DOHH2 (cell line): ENCODE results near the gene ENTPD7.

Experiments used
- H3F3A ChIP-seq: fragments of 200-600 bp; sonication (generic), shearing (Covaris generic); 2 replicates; pipeline ENCODE4 v1.6.0; 2016; ENCODE audit warnings: antibody characterized with exemption, mild to moderate bottlenecking; ENCODE audit not compliant: control insufficient read depth, insufficient read depth
- H3K27ac ChIP-seq: fragments of 200-600 bp; sonication (generic); 2 replicates; pipeline ENCODE4 v1.5.1; 2014; ENCODE audit warnings: low read depth, mild to moderate bottlenecking, low read length, moderate library complexity
- H3K27me3 ChIP-seq: fragments of 200-600 bp; sonication (generic); 2 replicates; pipeline ENCODE4 v1.6.1; 2014; ENCODE audit warnings: mild to moderate bottlenecking, low read length, mixed read lengths; ENCODE audit not compliant: control insufficient read depth
- H3K36me3 ChIP-seq: fragments of 200-600 bp; sonication (generic); 2 replicates; pipeline ENCODE4 v1.6.1; 2014; ENCODE audit warnings: mild to moderate bottlenecking, low read length, moderate library complexity, mixed read lengths; ENCODE audit not compliant: control insufficient read depth
- H3K4me1 ChIP-seq: fragments of 200-600 bp; sonication (generic); 2 replicates; pipeline ENCODE4 v1.6.1; 2014; ENCODE audit warnings: mild to moderate bottlenecking, low read length, mixed read lengths; ENCODE audit not compliant: control insufficient read depth
- H3K4me2 ChIP-seq: fragments of 200-600 bp; sonication (generic); 2 replicates; pipeline ENCODE4 v1.6.0; 2014; ENCODE audit warnings: mild to moderate bottlenecking, low read length, moderate library complexity
- H3K4me3 ChIP-seq: fragments of 200-600 bp; sonication (generic); 2 replicates; pipeline ENCODE4 v1.5.1; 2014; ENCODE audit warnings: mild to moderate bottlenecking, low read length, mixed read lengths
- H3K79me2 ChIP-seq: fragments of 200-600 bp; sonication (generic); 2 replicates; pipeline ENCODE4 v1.6.1; 2014; ENCODE audit warnings: mild to moderate bottlenecking, low read length, mixed read lengths; ENCODE audit not compliant: control insufficient read depth
- H3K9me2 ChIP-seq: fragments of 200-600 bp; sonication (generic); replicated peaks from 2 replicates; pipeline ENCODE4 v1.6.1; 2014; ENCODE audit warnings: mild to moderate bottlenecking, low read length, mixed read lengths; ENCODE audit not compliant: control insufficient read depth
- H3K9me3 ChIP-seq: fragments of 200-600 bp; sonication (generic); 2 replicates; pipeline ENCODE4 v1.6.1; 2014; ENCODE audit warnings: antibody characterized with exemption, low read length, mixed read lengths; ENCODE audit not compliant: control insufficient read depth, insufficient read depth
- H4K20me1 ChIP-seq: fragments of 200-600 bp; sonication (generic); 2 replicates; pipeline ENCODE4 v1.6.0; 2014; ENCODE audit warnings: low read depth, mild to moderate bottlenecking, antibody characterized with exemption, low read length, moderate library complexity; ENCODE audit not compliant: control insufficient read depth, insufficient read depth
- CTCF ChIP-seq: fragments of 200-600 bp; sonication (generic); IDR thresholded peaks from one replicate; pipeline ENCODE4 v1.5.1; 2014; ENCODE audit warnings: antibody characterized with exemption, mild to moderate bottlenecking, low read depth, low read length; ENCODE audit not compliant: poor library complexity, severe bottlenecking
- EZH2phosphoT487 ChIP-seq: fragments of 200-600 bp; sonication (generic); IDR thresholded peaks from 2 replicates; pipeline ENCODE4 v1.6.1; 2017; ENCODE audit warnings: borderline replicate concordance, mild to moderate bottlenecking, antibody characterized with exemption, low read length, moderate library complexity, mixed read lengths

The ENTPD7 gene

GRCh38 chr10:99671386-99671785 lies 12.1 kb downstream of the ENTPD7 start:
- H3K9me3 ChIP-seq, result no peaks in the 10 kb centered on the region
- no peaks in the 10 kb centered on the region for H3K79me2 ChIP-seq
- no peak for TF ChIP-seq CTCF
- TF ChIP-seq EZH2phosphoT487, result no peak
- no peak overlapping the region for H3K4me2 ChIP-seq
- H3K27me3 ChIP-seq, result no peaks in the 10 kb centered on the region
- no peaks in the 10 kb centered on the region for H3F3A ChIP-seq
- H3K36me3 ChIP-seq, result no peaks in the 10 kb centered on the region
- H3K4me3 ChIP-seq, result no peak overlapping the region
- H4K20me1 ChIP-seq, result no peaks in the 10 kb centered on the region
- H3K27ac ChIP-seq, result no peak overlapping the region
- no peaks in the 10 kb centered on the region; the same call in 1 of the 2 replicates for H3K4me1 ChIP-seq
- H3K9me2 ChIP-seq, result no peaks in the 10 kb centered on the region

- no peaks in the 10 kb centered on the region for H3K27me3 ChIP-seq
- H3K9me3 ChIP-seq, result no peaks in the 10 kb centered on the region
- H3K36me3 ChIP-seq, result no peaks in the 10 kb centered on the region
- no peaks in the 10 kb centered on the region for H3K79me2 ChIP-seq
- H3K4me2 ChIP-seq, result no peak overlapping the region
- TF ChIP-seq EZH2phosphoT487 (no peak), CTCF (no peak)
- H3K9me2 ChIP-seq, result no peaks in the 10 kb centered on the region
- H3K27ac ChIP-seq, result no peak overlapping the region
- no peak overlapping the region for H3K4me3 ChIP-seq
- no peaks in the 10 kb centered on the region; the same call in 1 of the 2 replicates for H3K4me1 ChIP-seq
- no peaks in the 10 kb centered on the region for H3F3A ChIP-seq
- H4K20me1 ChIP-seq, result no peaks in the 10 kb centered on the region
Observed at GRCh38 chr10:99672884-99673283, 13.6 kb downstream of the ENTPD7 start.

- no peaks in the 10 kb centered on the region for H3K9me2 ChIP-seq
- no peaks in the 10 kb centered on the region for H4K20me1 ChIP-seq
- H3K9me3 ChIP-seq, result no peaks in the 10 kb centered on the region
Observed at GRCh38 chr10:99673492-99673891, 14.2 kb downstream of the ENTPD7 start.

More at GRCh38 chr10:99673492-99673891, 14.2 kb downstream of the ENTPD7 start:
- TF ChIP-seq CTCF (no peak), EZH2phosphoT487 (no peak)
- Histone ChIP-seq H3K27ac (no peak overlapping the region), H3K79me2 (no peaks in the 10 kb centered on the region), H3K4me1 (no peaks in the 10 kb centered on the region; the same call in 1 of the 2 replicates), H3K36me3 (no peaks in the 10 kb centered on the region), H3K27me3 (no peaks in the 10 kb centered on the region), H3K4me2 (no peak overlapping the region), H3K4me3 (no peak overlapping the region), H3F3A (no peaks in the 10 kb centered on the region)
